GM19463 (cell line): ENCODE results near the gene CD99.
"Not testable (repeated sequence)": the region's sequence is repeated elsewhere in the genome, so short reads cannot be mapped to it uniquely, and the experiment has no call there.

Source experiments
- ATAC-seq: cut with Tn5 transposase; IDR thresholded peaks from one replicate; pipeline ENCODE4 v1.9.1; 2021; ENCODE audit warnings: mild to moderate bottlenecking, moderate library complexity; ENCODE audit not compliant: unreplicated experiment

Gene CD99

GRCh38 chrX:2675657-2676200, 15.4 kb upstream of the CD99 start:
- not testable (repeated sequence) for ATAC-seq

- no peak for ATAC-seq
Observed at GRCh38 chrX:2676794-2677675, 14.1 kb upstream of the CD99 start.

GRCh38 chrX:2677764-2678163, 13.3 kb upstream of the CD99 start:
- ATAC-seq: no peak

- ATAC-seq: no peak
Observed at GRCh38 chrX:2678583-2678982, 12.5 kb upstream of the CD99 start.

GRCh38 chrX:2679534-2680485, 11.3 kb upstream of the CD99 start:
- ATAC-seq: no peak

GRCh38 chrX:2680486-2681348, 10.4 kb upstream of the CD99 start:
- ATAC-seq: no peak

GRCh38 chrX:2682565-2683177, 8.4 kb upstream of the CD99 start:
- no peak for ATAC-seq

GRCh38 chrX:2684256-2684655, 6.8 kb upstream of the CD99 start:
- no peak for ATAC-seq

GRCh38 chrX:2685886-2686285, 5.2 kb upstream of the CD99 start:
- no peak for ATAC-seq

- ATAC-seq: no peak
Observed at GRCh38 chrX:2689773-2690666, 1.1 kb upstream of the CD99 start.

- no peak for ATAC-seq
Observed at GRCh38 chrX:2691543-2692220, 587 bp downstream of the CD99 start.

- ATAC-seq: no peak
Observed at GRCh38 chrX:2692221-2693112, 1.4 kb downstream of the CD99 start.

- ATAC-seq: no peak
Observed at GRCh38 chrX:2693113-2694002, 2.3 kb downstream of the CD99 start.

GRCh38 chrX:2694914-2695267, 3.8 kb downstream of the CD99 start:
- no peak for ATAC-seq

GRCh38 chrX:2696698-2697215, 5.7 kb downstream of the CD99 start:
- ATAC-seq: peak; percentile 86

- no peak for ATAC-seq
Observed at GRCh38 chrX:2697306-2697705, 6.2 kb downstream of the CD99 start.
